CD4-positive, CD25-positive, alpha-beta regulatory T cell (primary cell): ENCODE measurements around the gene KCNRG. TPM values are rescaled to one million over a fixed set of nuclear protein-coding genes. Genes with fewer than 3 reads are reported as not detected.
A peak's percentile ranks its signal among the peaks of the same experiment; 100 is the strongest.

Experiments
- ATAC-seq, 2 donors: fragments of 150-1000 bp; cut with Tn5 transposase; one replicate each; pipeline ENCODE4 v1.10.0; 2021; ENCODE audit warnings: low read depth in 2 of 2, moderate number of reproducible peaks in 2 of 2, moderate library complexity in 1 of 2
- DNase-seq, 3 donors: peaks; one replicate each; pipeline versions ENCODE4 v3.0.0 to v3.0.0-alpha.2; 2012 to 2022; ENCODE audit warnings: mixed read lengths in 1 of 3
- H3K27ac ChIP-seq: one replicate; pipeline ENCODE4 v1.7.0; 2013; ENCODE audit warnings: mild to moderate bottlenecking, low read length; ENCODE audit not compliant: insufficient read depth, poor library complexity, severe bottlenecking
- H3K27me3 ChIP-seq: one replicate; pipeline ENCODE4 v1.7.0; 2013; ENCODE audit warnings: low read length; ENCODE audit not compliant: control insufficient read depth, insufficient read depth
- H3K36me3 ChIP-seq: one replicate; pipeline ENCODE4 v1.7.0; 2013; ENCODE audit warnings: mild to moderate bottlenecking, low read length, moderate library complexity; ENCODE audit not compliant: control insufficient read depth, insufficient read depth
- H3K4me1 ChIP-seq: 2 replicates; pipeline ENCODE4 v1.7.0; 2013; ENCODE audit warnings: mild to moderate bottlenecking, low read length; ENCODE audit not compliant: insufficient read depth, control insufficient read depth, poor library complexity, severe bottlenecking
- H3K4me3 ChIP-seq: one replicate; pipeline ENCODE4 v1.7.0; 2013; ENCODE audit warnings: low read depth, mild to moderate bottlenecking, low read length, moderate library complexity
- H3K9me3 ChIP-seq, 2 experiments: 1 replicate in 1 of 2; 2 replicates in 1 of 2; pipeline ENCODE4 v1.7.0; 2013; ENCODE audit warnings: low read length in 2 of 2, mild to moderate bottlenecking in 1 of 2, moderate library complexity in 1 of 2; ENCODE audit not compliant: control insufficient read depth in 2 of 2
- H3K27ac Mint-ChIP-seq, 3 donors: one replicate each; pipeline ENCODE4 v1.8.0; 2020 to 2022; ENCODE audit warnings: mild to moderate bottlenecking in 3 of 3, mixed read lengths in 3 of 3, moderate library complexity in 2 of 3
- H3K27me3 Mint-ChIP-seq: one replicate; pipeline ENCODE4 v1.8.0; 2022; ENCODE audit warnings: mild to moderate bottlenecking, mixed read lengths
- H3K36me3 Mint-ChIP-seq: one replicate; pipeline ENCODE4 v1.8.0; 2020; ENCODE audit warnings: mixed read lengths
- H3K4me1 Mint-ChIP-seq, 4 donors: one replicate each; pipeline ENCODE4 v1.8.0; 2020 to 2022; ENCODE audit warnings: mixed read lengths in 4 of 4, mild to moderate bottlenecking in 1 of 4
- H3K4me3 Mint-ChIP-seq, 4 donors: one replicate each; pipeline ENCODE4 v1.8.0; 2020 to 2022; ENCODE audit warnings: mild to moderate bottlenecking in 4 of 4, mixed read lengths in 4 of 4, moderate library complexity in 3 of 4
- H3K9me3 Mint-ChIP-seq, 7 donors: one replicate each; pipeline ENCODE4 v1.8.0; 2020 to 2022; ENCODE audit warnings: mixed read lengths in 7 of 7, mild to moderate bottlenecking in 3 of 7, moderate library complexity in 2 of 7
- polyA plus RNA-seq, 4 donors: library from polyadenylated mRNA; unstranded; fragments of 300-500 nt; fragmentation: Illumina TruSeq; gene quantifications; one replicate each; pipeline ENCODE4 v1.2.3, GENCODE V29; 2021
- total RNA-seq: library from RNA; stranded (reverse); gene quantifications from one replicate; pipeline ENCODE4 v1.2.3, GENCODE V29; 2022

Gene KCNRG
- total and polyA plus RNA-seq, 5 donors from 2014 or later = 0.15 to 0.89 (median 0.47) TPM

GRCh38 chr13:49996951-49997895 is 18.0 kb upstream of the KCNRG start, which contains the start of gene TRIM13:
TSS of gene TRIM13 (plus strand) at chr13:49997042. CDS start at chr13:50011941, 14,899 bp downstream.
- Histone ChIP-seq H3K27ac (peak within 1 kb of the TSS; percentile 90), H3K27me3 (no peaks in the 10 kb centered on the region), H3K9me3 (no peaks in the 10 kb centered on the region), H3K36me3 (peaks cover 7% of the 10 kb centered on the region), H3K4me3 (peak within 1 kb of the TSS; percentile 94), H3K4me1 (peaks cover 54% of the 10 kb centered on the region)
- ATAC-seq = peak; percentile 81 to 83
- Mint-ChIP-seq H3K27ac (peak within 1 kb of the TSS; percentile 69 to 90 (median 89)), H3K36me3 (peaks cover 18% of the 10 kb centered on the region), H3K4me1 (peaks cover 34 to 56% (median 47%) of the 10 kb centered on the region in 4 donors), H3K27me3 (no peaks in the 10 kb centered on the region), H3K4me3 (peak within 1 kb of the TSS; percentile 88 to 98 (median 91)), H3K9me3 (no peaks in the 10 kb centered on the region)
- DNase-seq = peak; percentile 71 to 93 (median 84)

- no peak for DNase-seq
- Histone ChIP-seq H3K36me3 (peaks cover 7% of the 10 kb centered on the region), H3K9me3 (no peaks in the 10 kb centered on the region), H3K4me3 (peak overlapping the region; percentile 94), H3K27ac (peak overlapping the region; percentile 90), H3K4me1 (peaks cover 61% of the 10 kb centered on the region), H3K27me3 (no peaks in the 10 kb centered on the region)
- no peaks in the 10 kb centered on the region for H3K9me3 Mint-ChIP-seq
- no peaks in the 10 kb centered on the region for H3K27me3 Mint-ChIP-seq
- no peak for ATAC-seq
- H3K4me1 Mint-ChIP-seq = peaks cover 34 to 62% (median 50%) of the 10 kb centered on the region in 4 donors
- H3K27ac Mint-ChIP-seq = peak overlapping the region in 2 of 3 donors; percentile 71 to 89
- H3K36me3 Mint-ChIP-seq = peaks cover 18% of the 10 kb centered on the region
- peak overlapping the region; percentile 88 to 98 (median 90) for H3K4me3 Mint-ChIP-seq
Measured at GRCh38 chr13:49997955-49998354, 17.3 kb upstream of the KCNRG start.

GRCh38 chr13:49998714-49999624 is 16.3 kb upstream of the KCNRG start:
- Mint-ChIP-seq H3K4me3 (peak overlapping the region; percentile 88 to 98 (median 90)), H3K27ac (peak overlapping the region in 1 of 3 donors; percentile 89), H3K4me1 (peaks cover 40 to 72% (median 58%) of the 10 kb centered on the region in 4 donors), H3K9me3 (no peaks in the 10 kb centered on the region), H3K27me3 (no peaks in the 10 kb centered on the region), H3K36me3 (peaks cover 18% of the 10 kb centered on the region)
- no peak overlapping the region for H3K27ac ChIP-seq
- no peaks in the 10 kb centered on the region for H3K27me3 ChIP-seq
- peaks cover 61% of the 10 kb centered on the region for H3K4me1 ChIP-seq
- H3K36me3 ChIP-seq = peaks cover 7% of the 10 kb centered on the region
- ATAC-seq = no peak
- H3K9me3 ChIP-seq = no peaks in the 10 kb centered on the region
- peak overlapping the region; percentile 94 for H3K4me3 ChIP-seq
- DNase-seq = no peak

GRCh38 chr13:50001287-50001686 is 14.0 kb upstream of the KCNRG start:
- no peak for ATAC-seq

GRCh38 chr13:50006426-50007135 is 8.7 kb upstream of the KCNRG start:
- H3K36me3 Mint-ChIP-seq = peaks cover 27% of the 10 kb centered on the region
- H3K9me3 Mint-ChIP-seq = no peaks in the 10 kb centered on the region
- H3K27me3 Mint-ChIP-seq = no peaks in the 10 kb centered on the region
- Histone ChIP-seq H3K27ac (no peak overlapping the region), H3K9me3 (no peaks in the 10 kb centered on the region), H3K4me1 (peaks cover 14% of the 10 kb centered on the region), H3K36me3 (peaks cover 39% of the 10 kb centered on the region), H3K27me3 (no peaks in the 10 kb centered on the region), H3K4me3 (no peak overlapping the region)
- peak overlapping the region in 2 of 3 donors; percentile 61 to 62 for H3K27ac Mint-ChIP-seq
- no peak for DNase-seq
- H3K4me3 Mint-ChIP-seq = peak overlapping the region; percentile 0 to 33 (median 14)
- no peak for ATAC-seq
- H3K4me1 Mint-ChIP-seq = peaks cover 29 to 68% (median 45%) of the 10 kb centered on the region in 4 donors

More at GRCh38 chr13:50001287-50001686, 14.0 kb upstream of the KCNRG start:
- Histone ChIP-seq H3K4me3 (peak overlapping the region; percentile 63), H3K9me3 (no peaks in the 10 kb centered on the region), H3K27ac (no peak overlapping the region), H3K36me3 (peaks cover 20% of the 10 kb centered on the region), H3K27me3 (no peaks in the 10 kb centered on the region), H3K4me1 (peaks cover 56% of the 10 kb centered on the region)
- Mint-ChIP-seq H3K4me3 (peak overlapping the region in 3 of 4 donors; percentile 29 to 86 (median 72)), H3K9me3 (no peaks in the 10 kb centered on the region), H3K27ac (no peak overlapping the region), H3K4me1 (peaks cover 41 to 85% (median 59%) of the 10 kb centered on the region in 4 donors), H3K27me3 (no peaks in the 10 kb centered on the region), H3K36me3 (peaks cover 25% of the 10 kb centered on the region)
- DNase-seq = no peak

GRCh38 chr13:50011461-50011860 is 3.8 kb upstream of the KCNRG start:
- no peaks in the 10 kb centered on the region for H3K27me3 Mint-ChIP-seq
- H3K4me1 Mint-ChIP-seq = peaks cover 31 to 59% (median 48%) of the 10 kb centered on the region in 4 donors
- Histone ChIP-seq H3K27ac (no peak overlapping the region), H3K36me3 (peaks cover 56% of the 10 kb centered on the region), H3K27me3 (no peaks in the 10 kb centered on the region), H3K4me1 (no peaks in the 10 kb centered on the region), H3K9me3 (no peaks in the 10 kb centered on the region), H3K4me3 (no peak overlapping the region)
- no peak for ATAC-seq
- peaks cover 0 to 2% (median 0%) of the 10 kb centered on the region in 7 donors for H3K9me3 Mint-ChIP-seq
- H3K27ac Mint-ChIP-seq = peak overlapping the region in 2 of 3 donors; percentile 4 to 57
- H3K36me3 Mint-ChIP-seq = peaks cover 48% of the 10 kb centered on the region
- H3K4me3 Mint-ChIP-seq = no peak overlapping the region
- DNase-seq = no peak
